Measurements from ENCODE around the gene RGS4.
A peak's percentile ranks its signal among the peaks of the same experiment; 100 is the strongest.
"Not testable (repeated sequence)": the region's sequence is repeated elsewhere in the genome, so short reads cannot be mapped to it uniquely, and the experiment has no call there.

Gene RGS4

DNA sequence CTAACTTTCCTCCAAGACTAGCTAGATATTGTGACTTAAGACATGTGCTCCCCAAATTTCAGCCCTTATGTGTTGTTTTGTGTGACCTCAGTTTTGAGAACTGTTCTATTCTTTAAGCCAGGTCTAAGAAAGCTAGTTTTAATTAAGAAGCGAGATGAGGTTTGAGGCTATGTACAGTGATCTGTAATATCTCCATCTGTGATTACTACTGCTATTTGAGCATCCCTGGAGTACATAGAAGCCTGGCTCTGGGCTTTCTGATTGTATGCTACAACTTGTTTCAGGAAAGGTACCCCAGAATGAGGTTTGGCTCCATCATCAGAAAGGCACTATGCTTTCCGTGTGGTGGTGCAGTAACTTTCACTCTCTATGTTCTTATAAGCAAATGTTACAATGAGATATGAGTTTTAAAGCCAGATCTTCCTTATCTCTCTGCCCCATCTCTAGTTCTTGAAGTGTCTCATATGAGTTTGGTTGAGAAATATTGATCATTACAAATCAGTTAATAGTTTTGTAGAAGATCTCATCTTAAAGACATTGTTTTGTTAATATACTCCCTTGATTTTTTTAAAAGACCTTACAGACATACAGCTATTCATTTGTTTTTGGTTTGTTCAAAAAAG, 605 bp downstream of the RGS4 start:
- DNase-seq, result no peak

DNA sequence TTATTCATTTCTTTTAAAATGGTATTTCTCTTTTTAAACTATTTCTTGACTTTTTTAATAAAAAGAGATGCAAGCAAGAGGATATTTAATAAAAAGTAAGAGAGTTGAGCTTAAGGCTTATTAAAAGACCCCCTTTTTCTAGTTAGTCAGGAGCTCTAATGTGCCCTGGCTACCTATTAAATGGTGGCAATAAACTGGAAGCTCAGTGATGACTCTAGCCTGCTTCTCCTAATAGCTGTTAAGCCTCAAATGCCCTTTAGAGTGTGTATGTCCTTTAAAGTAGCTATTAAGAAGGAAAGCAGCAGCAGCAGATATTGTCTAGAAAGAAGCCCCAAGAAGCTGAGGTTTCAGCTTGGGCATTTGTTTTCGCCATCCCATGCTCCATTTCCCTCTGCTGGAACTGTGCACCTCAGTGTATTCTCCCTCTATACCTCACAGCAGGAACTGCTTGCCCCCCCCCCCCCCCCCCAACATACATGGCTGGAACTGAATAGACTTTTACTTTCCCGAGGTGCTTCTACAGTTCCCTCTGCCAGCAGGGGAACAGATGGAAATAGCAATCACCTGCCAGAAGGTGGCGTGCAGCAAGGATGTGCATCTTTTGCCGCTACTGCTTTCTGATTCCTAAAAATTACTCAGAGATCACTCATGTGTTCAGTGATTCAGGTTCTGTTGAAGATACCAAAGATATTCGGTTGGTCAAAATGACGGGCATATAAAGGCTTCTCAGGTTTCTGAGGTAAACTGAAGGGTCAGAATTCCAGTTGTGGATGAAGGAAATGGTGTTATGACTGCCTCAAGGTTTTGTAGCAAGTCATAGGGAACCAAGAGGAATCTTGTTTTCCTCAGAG, 2.5 kb downstream of the RGS4 start:
- DNase-seq, result peak; percentile 36 to 84 (median 69)

DNA sequence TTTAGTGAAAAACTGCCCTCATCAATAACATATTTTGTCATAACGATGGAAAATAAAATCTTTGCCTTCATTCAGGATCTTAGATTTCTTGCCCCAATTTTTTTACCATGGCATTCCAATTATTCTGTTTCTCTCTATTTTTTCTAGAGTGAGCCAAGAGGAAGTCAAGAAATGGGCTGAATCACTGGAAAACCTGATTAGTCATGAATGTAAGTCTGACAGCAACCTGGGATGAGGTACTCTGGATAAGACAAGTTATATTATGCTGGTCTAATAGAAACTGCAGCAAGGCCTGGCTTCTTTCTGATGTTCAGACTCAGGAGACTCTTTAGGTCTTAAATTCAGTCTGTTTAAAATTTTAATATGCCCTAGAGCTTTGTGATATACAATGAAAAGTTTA, 3.5 kb downstream of the RGS4 start:
- no peak for DNase-seq

DNA sequence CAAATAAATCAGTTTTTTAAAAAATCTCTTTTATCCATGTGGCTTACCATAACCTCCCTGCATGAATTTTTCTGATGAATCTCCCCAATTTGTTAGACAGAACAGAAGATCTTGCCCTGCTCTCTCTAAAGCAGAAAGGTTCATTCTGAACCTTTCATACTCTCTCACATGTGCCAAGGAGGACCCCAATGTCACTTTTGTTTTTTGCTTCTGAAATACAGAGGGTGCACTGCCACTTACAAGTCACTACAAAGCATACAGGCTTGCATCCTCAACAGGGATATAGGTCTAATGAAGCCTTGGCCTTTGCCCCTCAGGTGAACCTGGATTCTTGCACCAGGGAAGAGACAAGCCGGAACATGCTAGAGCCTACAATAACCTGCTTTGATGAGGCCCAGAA, 4.8 kb downstream of the RGS4 start:
- no peak for DNase-seq

DNA sequence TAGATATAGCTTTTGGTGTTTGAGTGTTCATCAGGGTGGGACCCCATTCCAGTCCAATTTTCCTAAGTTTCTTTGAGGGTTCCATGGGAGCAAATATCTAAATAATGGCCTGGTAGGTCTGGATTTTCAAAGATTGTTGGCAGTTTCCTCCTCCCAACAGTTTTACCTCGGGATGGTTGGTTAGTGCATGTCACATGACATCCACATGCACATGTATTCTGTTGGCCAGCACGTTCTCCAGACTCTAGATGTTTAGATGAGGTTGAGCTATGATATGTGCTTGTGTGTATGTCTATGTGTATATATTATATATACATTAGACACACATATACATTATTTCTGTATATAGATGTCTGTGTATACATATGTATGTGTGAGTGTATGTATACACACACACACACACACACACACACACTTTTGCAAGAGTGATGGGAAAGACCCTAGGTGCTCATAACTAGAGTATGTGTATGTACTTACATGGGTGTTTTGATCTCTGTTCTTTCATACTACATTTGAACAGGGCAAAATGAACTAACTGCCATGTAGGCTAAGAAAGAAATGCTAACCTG, 5.6 kb downstream of the RGS4 start:
- no peak for DNase-seq

DNA sequence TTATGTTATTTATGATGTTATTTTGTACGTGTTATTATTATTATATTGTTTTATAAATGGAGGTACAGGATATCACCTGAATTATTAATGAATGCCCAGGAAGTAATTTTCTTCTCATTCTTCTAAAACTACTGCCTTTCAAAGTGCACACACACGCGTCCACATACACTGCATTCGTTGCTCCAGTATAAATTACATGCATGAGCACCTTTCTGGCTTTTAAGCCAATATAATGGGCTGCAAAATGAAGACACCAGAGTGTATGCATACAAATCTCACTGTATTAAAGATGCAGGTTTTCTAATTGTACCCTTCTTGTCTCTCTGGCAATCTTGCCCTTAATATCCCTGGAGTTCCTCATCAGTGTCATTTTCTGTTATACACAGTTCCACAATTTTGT, 6.9 kb downstream of the RGS4 start:
- no peak for DNase-seq

DNA sequence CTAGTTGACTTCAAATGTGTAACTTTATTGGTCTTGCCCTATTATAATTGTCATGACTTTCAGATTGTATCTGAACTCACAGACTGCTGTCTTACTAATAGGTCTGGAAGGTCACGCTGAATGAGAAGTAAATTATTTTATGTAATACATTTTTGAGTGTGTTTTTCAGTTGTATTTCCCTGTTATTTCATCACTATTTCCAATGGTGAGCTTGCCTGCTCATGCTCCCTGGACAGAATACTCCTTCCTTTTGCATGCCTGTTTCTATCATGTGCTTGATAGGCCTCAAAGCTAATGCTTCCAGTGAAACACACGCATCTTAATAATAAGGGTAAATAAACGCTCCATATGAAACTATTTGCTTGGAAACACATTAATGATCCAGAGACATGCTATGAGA, 7.3 kb downstream of the RGS4 start:
- DNase-seq, result no peak

DNA sequence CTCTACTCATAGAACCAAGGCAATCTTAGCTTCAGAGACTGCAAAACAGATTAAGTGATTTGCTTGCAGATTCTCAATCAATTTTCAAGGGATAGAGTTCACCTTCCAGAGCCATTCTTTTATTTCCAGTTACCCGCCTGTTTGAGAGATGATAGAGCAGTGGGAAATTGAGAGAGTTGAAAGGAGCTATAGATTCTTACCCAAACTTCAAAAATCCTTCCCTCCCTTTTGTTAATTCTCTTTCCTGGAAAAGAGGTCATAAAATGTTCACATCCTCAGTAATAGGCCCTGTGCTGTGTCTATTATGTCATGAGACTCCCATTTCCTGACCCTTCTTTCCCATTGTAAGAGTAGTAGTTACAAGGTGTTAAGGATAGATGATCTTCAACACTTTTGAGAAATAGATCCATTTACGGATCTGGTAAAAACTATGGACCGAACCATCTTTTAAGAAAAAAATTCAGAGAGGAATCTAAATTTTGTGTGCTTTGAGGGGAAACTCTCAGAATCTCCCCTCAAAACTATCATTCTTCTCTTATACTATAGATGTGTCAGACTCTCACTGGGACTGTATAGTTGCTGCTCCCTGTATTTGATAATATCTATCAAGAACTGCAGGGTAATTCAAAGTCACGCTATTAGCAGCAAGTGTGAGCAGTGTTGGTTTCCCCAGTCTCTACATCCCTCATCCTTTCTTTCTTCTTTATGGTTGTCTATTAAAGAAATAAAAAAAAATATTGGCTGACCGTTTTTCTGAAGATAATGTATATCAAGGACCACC, 8.0 kb downstream of the RGS4 start:
- no peak for DNase-seq

DNA sequence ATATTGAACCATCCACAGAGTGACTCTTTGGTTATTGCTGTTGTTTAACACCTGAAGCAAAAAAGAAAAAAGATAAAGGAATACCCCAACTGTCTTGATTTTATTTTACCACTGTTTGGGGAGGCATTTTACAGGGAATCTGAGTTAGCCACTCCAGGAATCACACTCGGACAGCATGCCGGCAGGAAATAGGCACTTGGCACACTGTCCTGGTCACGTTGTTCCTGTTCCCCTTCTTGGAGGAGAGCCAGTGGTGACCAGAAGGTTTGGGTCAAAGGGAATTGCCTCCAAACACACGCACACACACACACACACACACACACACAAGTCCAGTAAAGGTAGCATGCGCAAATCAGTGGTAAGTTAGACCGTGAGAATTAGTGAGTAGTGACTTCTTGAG, 13.8 kb downstream of the RGS4 start:
- no peak for DNase-seq

DNA sequence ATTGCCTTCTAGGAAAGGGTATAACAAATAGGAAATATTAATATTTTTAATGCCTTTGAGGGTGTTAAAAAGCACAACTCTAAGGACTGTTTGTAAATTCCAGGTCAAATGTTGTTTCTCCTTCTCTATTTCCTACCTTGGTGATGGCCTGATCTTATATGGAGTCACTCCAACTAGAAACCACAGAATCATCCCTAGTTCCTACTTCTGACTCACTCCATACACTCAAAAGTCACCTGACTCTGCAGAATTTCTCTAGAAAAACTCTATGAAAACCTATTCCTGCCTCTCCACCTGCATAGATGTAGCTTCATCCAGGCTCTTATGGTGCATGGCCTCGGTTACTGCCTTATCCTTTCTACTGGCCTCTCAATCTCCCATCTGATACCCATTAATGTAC, 14.5 kb downstream of the RGS4 start:
- DNase-seq, result no peak

DNA sequence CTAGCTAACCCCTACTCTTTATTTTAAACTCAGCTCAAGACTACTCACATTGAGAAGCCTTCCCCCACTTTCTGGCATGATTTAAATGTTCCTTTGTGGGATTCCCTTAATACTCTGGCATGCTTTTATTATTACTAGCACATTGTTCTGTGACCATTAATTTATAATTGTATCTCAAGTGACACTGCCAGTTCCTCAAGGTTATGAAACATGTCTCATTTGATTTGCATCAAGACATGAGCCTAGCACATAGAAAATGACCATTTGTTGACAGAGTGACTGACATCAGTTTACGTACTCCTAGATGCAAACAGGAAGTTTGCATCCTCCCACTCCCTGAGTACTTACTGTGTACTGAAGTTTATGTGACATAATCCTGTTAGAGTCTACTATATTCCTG, 15.2 kb downstream of the RGS4 start:
- DNase-seq, result peak in 1 of 3 experiments; percentile 32

DNA sequence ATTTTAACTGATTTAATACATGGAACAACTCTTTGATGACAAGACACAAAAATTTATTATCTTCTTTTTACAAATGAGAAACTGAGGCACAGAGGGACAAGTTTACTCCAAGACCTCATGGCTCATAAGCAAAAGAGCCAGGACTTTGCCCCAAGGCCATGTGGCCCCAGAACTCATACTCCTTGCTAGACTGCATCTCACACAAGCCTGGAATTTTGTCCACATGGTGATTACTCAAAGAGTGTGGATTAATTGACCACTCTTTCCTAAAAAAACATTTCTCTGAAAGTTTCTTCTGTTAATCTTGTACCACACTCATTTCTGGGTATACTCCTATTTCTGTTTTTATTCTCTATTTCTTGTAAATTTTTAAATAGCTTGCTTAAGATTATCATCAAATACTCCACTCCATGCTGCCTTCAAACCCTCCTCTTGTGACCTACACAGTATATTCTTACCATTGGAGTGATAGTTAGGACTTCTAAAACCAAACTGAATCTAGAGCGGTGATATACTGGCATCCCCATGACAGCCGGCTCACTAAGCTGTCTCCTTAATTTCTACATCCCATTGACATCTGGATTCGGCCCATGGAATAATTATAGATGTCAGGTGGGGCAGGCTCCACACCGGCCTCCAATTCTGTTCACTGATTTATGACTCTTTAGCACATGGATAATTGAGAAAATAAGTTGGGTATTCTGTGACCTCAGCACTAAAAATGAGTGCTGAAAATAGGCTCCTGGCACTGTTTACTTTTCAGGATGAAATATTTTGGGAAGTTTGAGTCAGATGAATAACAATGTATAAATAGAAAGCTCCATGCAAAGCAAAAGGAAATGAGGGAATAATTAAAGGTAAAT, 16.1 kb downstream of the RGS4 start:
- DNase-seq, result peak in 2 of 3 experiments; percentile 26 to 81

DNA sequence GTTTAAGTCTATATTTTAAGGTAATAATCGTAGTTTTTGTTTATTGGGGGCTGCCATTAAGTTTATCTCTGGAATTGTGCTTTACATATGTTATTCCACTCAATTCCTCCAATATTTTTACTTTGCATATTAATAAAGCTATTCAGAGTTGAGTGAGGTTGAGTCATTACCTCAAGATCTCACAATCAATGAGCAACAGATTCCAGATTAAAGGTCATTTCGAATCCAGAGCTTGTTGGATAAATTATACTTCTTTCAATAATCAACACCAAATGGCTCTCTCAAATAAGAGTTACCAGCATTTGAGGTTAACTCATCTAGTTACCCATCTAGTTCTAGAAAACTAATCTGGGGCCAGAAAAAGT, 16.7 kb downstream of the RGS4 start:
- DNase-seq, result no peak

DNA sequence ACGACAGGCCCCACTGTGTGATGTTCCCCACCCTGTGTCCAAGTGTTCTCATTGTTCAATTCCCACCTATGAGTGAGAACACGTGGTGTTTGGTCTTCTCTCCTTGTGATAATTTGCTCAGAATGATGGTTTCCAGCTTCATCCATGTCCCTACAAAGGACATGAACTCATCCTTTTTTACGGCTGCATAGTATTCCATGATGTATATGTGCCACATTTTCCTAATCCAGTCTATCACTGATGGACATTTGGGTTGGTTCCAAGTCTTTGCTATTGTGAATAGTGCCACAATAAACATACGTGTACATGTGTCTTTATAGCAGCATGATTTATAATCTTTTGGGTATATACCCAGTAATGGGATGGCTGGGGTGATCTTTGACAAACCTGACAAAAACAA, 20.0 kb downstream of the RGS4 start:
- not testable (repeated sequence) for DNase-seq

DNA sequence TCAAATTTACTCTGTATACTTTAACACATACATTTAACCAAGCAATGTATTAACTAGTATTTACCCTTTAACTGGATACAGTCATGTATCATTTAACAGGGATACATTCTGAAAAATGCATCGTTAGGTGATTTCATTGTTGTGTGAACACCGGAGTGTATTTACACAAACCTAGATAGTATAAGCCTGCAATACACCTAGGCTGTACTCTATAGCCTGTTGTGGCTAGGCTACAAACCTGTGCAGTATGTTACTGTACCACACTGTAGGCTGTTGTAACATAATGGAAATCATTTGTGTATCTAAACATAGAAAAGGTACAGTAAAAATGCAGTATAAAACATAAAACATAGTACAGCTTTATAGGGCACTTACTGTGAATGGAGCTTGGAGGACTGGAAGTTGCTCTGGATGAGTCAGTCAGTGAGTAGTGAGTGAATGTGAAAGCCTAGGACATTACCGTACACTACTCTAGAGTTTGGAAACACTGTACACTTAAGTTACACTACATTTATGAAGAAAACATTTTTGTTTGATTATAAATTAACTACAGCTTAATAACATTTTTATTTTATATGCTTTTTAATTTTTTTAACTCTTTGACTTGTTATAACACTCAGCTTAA, 21.3 kb downstream of the RGS4 start:
- no peak for DNase-seq

DNA sequence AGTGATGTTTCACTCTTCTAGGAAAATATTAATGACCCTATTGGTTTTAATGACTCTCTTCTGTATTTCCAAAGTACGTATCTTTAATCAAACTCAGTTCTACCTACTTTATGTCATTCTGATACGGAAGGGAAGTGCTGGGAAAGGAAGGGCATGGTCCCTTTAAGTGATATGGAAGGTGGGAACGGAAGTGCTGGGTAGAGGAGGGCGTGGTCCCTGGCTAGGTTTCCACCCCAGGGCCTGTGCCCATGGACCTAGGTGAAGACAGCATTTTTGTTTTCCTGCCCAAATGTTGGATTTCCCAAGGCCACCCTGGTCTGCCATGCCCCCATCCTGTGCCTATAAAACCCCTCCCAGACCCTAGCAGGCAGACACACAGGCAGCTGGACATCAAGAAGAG, 24.0 kb downstream of the RGS4 start:
- no peak for DNase-seq

DNA sequence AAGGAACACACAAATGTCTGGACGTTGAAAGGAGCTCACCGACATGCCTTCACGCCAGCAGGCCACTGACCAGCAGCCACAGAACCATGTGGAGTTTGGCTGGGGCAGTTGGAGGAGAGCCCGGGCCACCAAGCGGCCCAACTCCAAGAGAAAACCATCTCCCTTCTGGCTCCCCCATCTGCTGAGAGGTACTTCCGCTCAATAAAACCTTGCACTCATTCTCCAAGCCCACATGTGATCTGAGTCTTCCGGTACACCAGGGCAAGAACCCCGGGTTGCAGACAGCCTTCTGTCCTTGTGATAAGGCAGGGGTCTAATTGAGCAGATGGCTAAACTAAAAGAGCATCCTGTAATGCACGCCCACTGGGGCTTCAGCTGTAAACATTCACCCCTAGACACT, 24.4 kb downstream of the RGS4 start:
- no peak for DNase-seq

DNA sequence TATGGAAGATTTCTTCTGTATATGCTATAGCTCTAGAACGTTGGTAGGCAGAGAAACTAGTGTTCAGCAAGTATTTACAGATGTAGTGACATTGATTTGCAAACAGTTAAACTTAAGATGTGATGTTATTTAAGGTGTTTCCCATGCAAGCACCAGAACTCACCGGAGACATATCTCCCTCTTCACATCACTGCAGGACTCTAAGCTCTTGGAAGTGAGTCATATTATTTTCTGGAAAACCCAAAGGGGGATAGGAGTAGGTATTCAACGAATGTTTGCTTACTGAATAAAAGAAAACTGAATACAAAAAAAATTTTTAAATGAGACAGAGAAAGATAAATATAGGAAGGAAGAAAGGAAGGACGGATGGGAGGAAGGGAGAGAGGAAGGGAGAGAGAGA, 25.0 kb downstream of the RGS4 start:
- DNase-seq, result no peak

DNA sequence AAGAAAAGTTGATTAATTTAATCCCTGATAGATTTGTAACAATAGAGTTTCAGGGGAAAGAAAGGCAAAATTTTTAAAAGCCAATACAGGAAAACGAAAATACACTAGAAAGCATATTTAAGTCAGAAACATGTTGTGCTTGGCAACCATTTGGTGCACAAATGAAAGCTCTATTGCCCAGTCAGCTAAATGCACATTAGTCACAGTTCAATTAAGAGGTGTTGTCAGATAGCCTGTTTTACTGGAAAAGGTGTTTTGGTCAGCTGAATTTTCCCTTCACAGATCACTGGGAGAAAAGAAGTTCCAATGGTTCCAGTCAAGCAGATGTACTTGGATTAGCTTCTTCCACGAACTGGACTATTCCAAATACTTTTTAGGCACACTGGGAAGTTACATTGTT, 25.4 kb downstream of the RGS4 start:
- peak in 1 of 3 experiments; percentile 21 for DNase-seq

DNA sequence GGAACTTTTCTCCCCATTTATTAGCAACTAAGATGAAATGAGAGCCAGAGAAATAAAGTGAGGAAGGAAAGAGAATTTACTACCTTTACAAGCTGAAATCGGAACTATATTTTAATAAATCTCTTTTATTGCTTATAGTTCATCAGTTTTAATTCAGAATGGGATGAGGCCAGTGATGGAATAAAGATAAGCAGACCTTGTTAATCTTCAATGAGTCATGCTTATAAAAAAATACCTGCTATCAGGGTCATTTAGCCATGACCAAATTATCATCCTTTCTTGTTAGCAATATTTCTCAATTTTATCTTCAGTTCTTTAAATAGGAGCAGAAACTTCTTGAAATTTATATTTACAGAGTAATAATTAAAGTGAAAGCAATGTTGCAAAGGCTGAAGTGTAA, 26.1 kb downstream of the RGS4 start:
- no peak for DNase-seq

DNA sequence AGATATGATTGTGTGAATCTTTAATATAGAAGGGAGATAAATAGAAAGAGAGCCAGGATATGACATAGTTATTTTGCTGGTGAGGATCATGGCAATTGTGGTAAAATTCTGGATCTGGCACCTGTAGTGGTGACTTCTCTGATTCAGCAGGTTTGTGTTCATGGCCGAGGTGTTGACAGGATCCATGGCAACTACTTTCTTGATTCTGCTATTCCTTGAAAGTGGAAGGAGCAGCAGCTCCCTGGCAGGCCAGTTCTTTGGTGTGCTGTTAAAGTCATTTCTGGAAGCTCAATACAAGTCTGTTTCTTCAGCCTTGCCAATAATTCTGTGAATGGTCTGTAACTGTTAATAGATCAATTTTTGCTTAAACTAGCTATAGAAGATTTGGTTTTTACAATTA, 33.4 kb downstream of the RGS4 start:
- DNase-seq, result no peak

Data from NCI-H1417 (cell line).